Omental fat pad (tissue), 4 donors: ENCODE data around the gene PRKCE. TPM values are rescaled to one million over a fixed set of nuclear protein-coding genes. Genes with fewer than 3 reads are reported as not detected.
"Not testable (repeated sequence)": the region's sequence is repeated elsewhere in the genome, so short reads cannot be mapped to it uniquely, and the experiment has no call there.

ENCODE experiments used
- ATAC-seq: fragments of 150-250 bp; one replicate; pipeline ENCODE4 v1.9.1; 2016; ENCODE audit warnings: mild to moderate bottlenecking, moderate library complexity; ENCODE audit not compliant: low FRiP score
- DNase-seq: peaks from one replicate; pipeline ENCODE4 v3.0.0-alpha.2; 2019; ENCODE audit warnings: low spot score
- CTCF ChIP-seq, 3 donors: fragments of 450-650 bp; IDR thresholded peaks; one replicate each; pipeline ENCODE4 v1.5.1; 2016 to 2017; ENCODE audit warnings: antibody characterized with exemption in 3 of 3, mild to moderate bottlenecking in 3 of 3, moderate library complexity in 2 of 3
- total RNA-seq, 4 donors: library from RNA; depleted of rRNA; stranded (reverse); fragments of >200 nt; gene quantifications; one replicate each; pipeline ENCODE4 v1.1.0, GENCODE V29; 2016

Gene PRKCE
- total RNA-seq, 4 donors from 2014 or later, result 8.8 to 24.3 (median 14.0) TPM

- DNase-seq (no peak), ATAC-seq (no peak)
- no peak for TF ChIP-seq CTCF (IDR thresholded peaks at IDR 0.05)
Measured at GRCh38 chr2:46210063-46210462, 558.6 kb downstream of the PRKCE start.

GRCh38 chr2:46211461-46211860 is 560.0 kb downstream of the PRKCE start:
- ATAC-seq, result no peak
- DNase-seq, result no peak
- no peak for TF ChIP-seq CTCF (IDR thresholded peaks at IDR 0.05)

GRCh38 chr2:46213906-46214305 is 562.4 kb downstream of the PRKCE start:
- ATAC-seq (no peak), DNase-seq (no peak)
- TF ChIP-seq CTCF (IDR thresholded peaks at IDR 0.05), result no peak

GRCh38 chr2:46216213-46216612 is 564.7 kb downstream of the PRKCE start:
- ATAC-seq (no peak), DNase-seq (no peak)
- TF ChIP-seq CTCF (IDR thresholded peaks at IDR 0.05), result no peak

GRCh38 chr2:46223514-46223913 is 572.0 kb downstream of the PRKCE start:
- ATAC-seq, DNase-seq: not testable (repeated sequence)

GRCh38 chr2:46225150-46225625 is 573.7 kb downstream of the PRKCE start:
- ATAC-seq (no peak), DNase-seq (no peak)
- no peak for TF ChIP-seq CTCF (IDR thresholded peaks at IDR 0.05)

GRCh38 chr2:46225730-46226129 is 574.3 kb downstream of the PRKCE start:
- ATAC-seq (no peak), DNase-seq (no peak)
- no peak for TF ChIP-seq CTCF (IDR thresholded peaks at IDR 0.05)

- ATAC-seq (no peak), DNase-seq (no peak)
- no peak for TF ChIP-seq CTCF (IDR thresholded peaks at IDR 0.05)
Measured at GRCh38 chr2:46226620-46227019, 575.1 kb downstream of the PRKCE start.
